Psoas muscle (tissue), 8 donors: Measurements from ENCODE around the gene MYH7. TPM values are rescaled to one million over a fixed set of nuclear protein-coding genes. Genes with fewer than 3 reads are reported as not detected.
"Not testable (repeated sequence)": the region's sequence is repeated elsewhere in the genome, so short reads cannot be mapped to it uniquely, and the experiment has no call there.

Experiments used
- ATAC-seq, 4 donors: fragments of 200-7000 bp; cut with Tn5 transposase; one replicate each; pipeline ENCODE4 v1.9.1; 2020; ENCODE audit warnings: moderate library complexity in 3 of 4, mild to moderate bottlenecking in 2 of 4
- DNase-seq, 2 donors: peaks; one replicate each; pipeline ENCODE4 v3.0.0-alpha.2; 2020
- H3K27ac ChIP-seq: fragments of 200-600 bp; one replicate; pipeline ENCODE4 v1.8.0; 2022
- H3K27me3 ChIP-seq, 3 donors: fragments of 200-600 bp in 1 of 3; one replicate each; pipeline versions ENCODE4 v1.6.1 to v1.8.0; 2013 to 2022; ENCODE audit warnings: low read length in 2 of 3, mild to moderate bottlenecking in 2 of 3, moderate library complexity in 1 of 3; ENCODE audit not compliant: insufficient read depth in 3 of 3
- H3K36me3 ChIP-seq, 2 donors: fragments of 200-600 bp in 1 of 2; one replicate each; pipeline versions ENCODE4 v1.6.1 to v1.8.0; 2013 to 2022; ENCODE audit warnings: low read depth in 1 of 2, mild to moderate bottlenecking in 1 of 2, moderate library complexity in 1 of 2; ENCODE audit not compliant: insufficient read depth in 1 of 2
- H3K4me1 ChIP-seq: fragments of 200-600 bp; one replicate; pipeline ENCODE4 v1.8.0; 2022
- H3K4me3 ChIP-seq: fragments of 200-600 bp; one replicate; pipeline ENCODE4 v1.8.0; 2022; ENCODE audit warnings: mild to moderate bottlenecking
- H3K9me3 ChIP-seq: fragments of 200-600 bp; one replicate; pipeline ENCODE4 v1.8.0; 2022
- WGBS, 3 donors: extraction: QIAGEN DNeasy Blood & Tissue Kit; methylation state at CpG; one replicate each; pipeline versions ENCODE4 v1.1.6 to v1.1.7; 2013; 5-methylcytosine and 5-hydroxymethylcytosine counted together
- intact Hi-C, 2 donors: fragments of 100-400 bp; cut with DNase I; formaldehyde crosslinking; loops; one replicate each; pipeline versions ENCODE4 v1.11.0 to v1.14.2; 2022
- polyA plus RNA-seq, 3 donors: library from polyadenylated mRNA; stranded (reverse); fragments of 200-250 nt; gene quantifications; one replicate each; pipeline ENCODE4 v1.2.3, GENCODE V29; 2013
- total RNA-seq, 4 donors: library from RNA; stranded (reverse); fragmentation: NEBNext Ultra II Directional in 2 of 4; extraction: Animal tissue kit (Norgen Biotek cat#: 25700) in 2 of 4; gene quantifications; one replicate each; pipeline versions ENCODE4 v1.2.1 to v1.2.4, GENCODE V29; 2021 to 2023
- TF ChIP-seq, protein P1 (sequence below): fragments of 200-600 bp; IDR thresholded peaks from one replicate; pipeline ENCODE4 v1.8.0; 2022; ENCODE audit warnings: antibody characterized with exemption
- donor health status: healthy with polysubstance abuse.
- donor health status: DM: no; HTN: no; CAD: no; lungs with moderate emphysema.
- donor health status: Bipolar disorder and iron deficiency.
- donor health status: healthy.
- donor health status: DM: yes; HTN: yes; CAD: no.
- donor health status: DM: no; HTN: no; CAD: no.
- donor health status: DM: no; HTN: no; CAD: no.
- donor health status: DM: yes; HTN: yes; CAD: no.

The MYH7 gene
- total and polyA plus RNA-seq, 7 donors: 1,035 to 15,830 (median 4,588) TPM

DNA sequence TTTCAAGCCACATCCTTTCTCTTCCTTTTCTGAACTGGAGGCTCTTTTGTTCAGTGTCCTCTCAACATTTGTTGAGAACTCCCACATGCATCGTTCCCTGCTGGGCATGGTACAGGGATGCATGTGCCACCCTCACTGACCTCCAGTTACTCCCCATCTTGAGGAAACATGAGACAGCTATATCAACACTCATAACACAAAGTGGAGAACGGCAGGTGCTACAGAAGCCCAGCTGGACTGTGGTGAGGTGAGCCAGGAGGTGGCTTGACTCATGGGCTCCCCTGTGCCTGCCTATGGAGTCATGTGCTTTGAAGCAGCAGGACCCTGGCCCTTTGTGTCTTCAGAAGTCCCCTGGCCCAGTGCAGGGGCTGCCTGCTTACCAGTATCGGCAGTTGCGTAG lies 37.1 kb downstream of the MYH7 start:
- no peak for DNase-seq
- intact Hi-C loops: no loop called here
- peaks cover 0 to 50% of the 10 kb centered on the region in 2 donors for H3K36me3 ChIP-seq

DNA sequence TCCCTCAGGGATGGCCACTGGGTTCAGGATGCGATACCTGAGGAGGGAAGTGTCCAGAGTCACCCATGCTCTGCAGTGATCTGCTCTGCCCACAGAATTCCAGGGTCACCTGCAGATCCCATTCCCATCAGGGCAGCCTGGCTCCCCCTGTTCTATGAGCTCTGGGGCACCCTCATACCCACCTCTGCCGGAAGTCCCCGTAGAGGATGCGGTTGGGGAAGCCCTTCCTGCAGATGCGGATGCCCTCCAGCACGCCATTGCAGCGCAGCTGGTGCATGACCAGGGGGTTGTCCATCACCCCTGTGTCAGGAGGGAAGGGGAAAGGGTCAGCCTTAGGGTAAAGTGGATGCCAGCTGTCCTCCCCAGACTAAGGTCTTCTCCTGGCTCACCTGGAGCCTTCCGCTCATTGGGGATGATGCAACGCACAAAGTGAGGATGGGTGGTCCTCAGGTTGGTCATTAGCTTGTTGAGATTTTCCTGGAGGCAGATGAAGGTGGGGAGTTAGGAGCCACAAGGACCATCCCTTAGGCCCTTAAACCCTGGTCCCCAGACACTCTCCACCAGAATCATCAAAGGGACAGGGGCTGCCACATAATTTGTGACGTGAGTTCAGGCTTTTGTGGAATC lies 38.6 kb downstream of the MYH7 start:
- Histone ChIP-seq H3K27me3 (no peaks in the 10 kb centered on the region), H3K4me1 (no peaks in the 10 kb centered on the region), H3K36me3 (peaks cover 0 to 59% of the 10 kb centered on the region in 2 donors), H3K27ac (no peak overlapping the region), H3K9me3 (no peaks in the 10 kb centered on the region), H3K4me3 (no peak overlapping the region)
- ATAC-seq: peak in 1 of 4 donors; percentile 1
- TF ChIP-seq, protein P1, sequence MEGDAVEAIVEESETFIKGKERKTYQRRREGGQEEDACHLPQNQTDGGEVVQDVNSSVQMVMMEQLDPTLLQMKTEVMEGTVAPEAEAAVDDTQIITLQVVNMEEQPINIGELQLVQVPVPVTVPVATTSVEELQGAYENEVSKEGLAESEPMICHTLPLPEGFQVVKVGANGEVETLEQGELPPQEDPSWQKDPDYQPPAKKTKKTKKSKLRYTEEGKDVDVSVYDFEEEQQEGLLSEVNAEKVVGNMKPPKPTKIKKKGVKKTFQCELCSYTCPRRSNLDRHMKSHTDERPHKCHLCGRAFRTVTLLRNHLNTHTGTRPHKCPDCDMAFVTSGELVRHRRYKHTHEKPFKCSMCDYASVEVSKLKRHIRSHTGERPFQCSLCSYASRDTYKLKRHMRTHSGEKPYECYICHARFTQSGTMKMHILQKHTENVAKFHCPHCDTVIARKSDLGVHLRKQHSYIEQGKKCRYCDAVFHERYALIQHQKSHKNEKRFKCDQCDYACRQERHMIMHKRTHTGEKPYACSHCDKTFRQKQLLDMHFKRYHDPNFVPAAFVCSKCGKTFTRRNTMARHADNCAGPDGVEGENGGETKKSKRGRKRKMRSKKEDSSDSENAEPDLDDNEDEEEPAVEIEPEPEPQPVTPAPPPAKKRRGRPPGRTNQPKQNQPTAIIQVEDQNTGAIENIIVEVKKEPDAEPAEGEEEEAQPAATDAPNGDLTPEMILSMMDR: no peak
- intact Hi-C loops: no loop called here
- 93 to 95% (median 94%) methylated on average over 10 of the region's 10 CpGs for whole genome bisulfite sequencing, 3 donors
- DNase-seq: no peak

More for the DNA sequence above, 37.1 kb downstream of the MYH7 start:
- H3K27ac ChIP-seq: peak overlapping the region; percentile 50
- H3K9me3 ChIP-seq: no peaks in the 10 kb centered on the region
- TF ChIP-seq, protein P1: no peak
- WGBS, 3 donors: 67 to 72% (median 71%) methylated on average over 4 of the region's 4 CpGs
- ATAC-seq: peak in 3 of 4 donors; percentile 9 to 44 (median 9)
- H3K4me1 ChIP-seq: no peaks in the 10 kb centered on the region
- no peak overlapping the region for H3K4me3 ChIP-seq
- no peaks in the 10 kb centered on the region for H3K27me3 ChIP-seq

DNA sequence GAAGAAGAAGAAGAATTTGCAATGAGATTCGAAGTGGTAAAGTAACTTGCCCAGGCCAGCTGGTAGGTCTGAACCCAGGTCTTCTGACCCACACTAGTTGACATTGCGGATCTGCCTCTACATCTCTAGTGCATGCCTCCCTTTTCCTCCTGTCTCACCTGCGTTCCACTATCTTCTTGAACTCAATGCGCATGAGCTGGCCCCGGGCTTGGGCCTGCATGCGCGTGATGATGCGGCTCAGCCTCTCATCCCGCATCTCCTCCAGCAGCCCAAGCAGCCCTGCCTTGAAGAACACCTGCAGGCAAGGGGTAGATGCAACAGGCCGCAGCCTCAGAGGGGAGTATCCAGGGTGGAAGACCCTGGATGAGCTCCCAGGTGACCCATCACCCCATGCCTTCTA lies 39.3 kb downstream of the MYH7 start:
- intact Hi-C loops: no loop called here
- no peak overlapping the region for H3K4me3 ChIP-seq
- TF ChIP-seq, protein P1: no peak
- H3K27me3 ChIP-seq: no peaks in the 10 kb centered on the region
- DNase-seq (peak in 1 of 2 donors; percentile 25), ATAC-seq (no peak)
- H3K4me1 ChIP-seq: no peaks in the 10 kb centered on the region
- 90 to 91% (median 91%) methylated on average over 10 of the region's 10 CpGs for WGBS, 3 donors
- H3K9me3 ChIP-seq: no peaks in the 10 kb centered on the region
- H3K27ac ChIP-seq: no peak overlapping the region
- peaks cover 0 to 64% of the 10 kb centered on the region in 2 donors for H3K36me3 ChIP-seq

DNA sequence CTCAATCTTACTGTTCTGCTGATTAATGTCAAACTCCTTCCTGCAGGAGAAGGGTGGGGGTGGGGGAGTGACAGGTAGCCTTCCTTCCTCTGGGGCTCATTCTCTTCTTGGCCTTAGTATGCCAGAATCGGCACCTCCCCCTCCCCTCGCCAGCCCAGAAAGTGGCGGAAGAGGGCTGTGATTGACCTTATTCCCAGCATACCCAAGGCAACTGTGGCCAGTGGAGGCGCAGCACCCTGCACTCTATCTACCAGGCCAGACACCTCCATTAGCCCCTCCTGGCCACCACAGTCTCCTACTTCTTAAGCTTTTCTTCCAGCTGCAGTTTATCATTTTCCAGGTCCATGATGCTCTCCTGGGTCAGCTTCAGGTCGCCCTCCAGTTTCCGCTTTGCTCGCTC lies 42.8 kb downstream of the MYH7 start:
- intact Hi-C loops: no loop called here
- no peaks in the 10 kb centered on the region for H3K9me3 ChIP-seq
- TF ChIP-seq, protein P1: no peak
- DNase-seq (no peak), ATAC-seq (no peak)
- 75 to 85% (median 78%) methylated on average over 7 of the region's 7 CpGs for WGBS, 3 donors
- no peak overlapping the region for H3K27ac ChIP-seq
- H3K36me3 ChIP-seq: peaks cover 2 to 72% of the 10 kb centered on the region in 2 donors
- no peak overlapping the region for H3K4me3 ChIP-seq
- H3K4me1 ChIP-seq: no peaks in the 10 kb centered on the region
- no peaks in the 10 kb centered on the region for H3K27me3 ChIP-seq

DNA sequence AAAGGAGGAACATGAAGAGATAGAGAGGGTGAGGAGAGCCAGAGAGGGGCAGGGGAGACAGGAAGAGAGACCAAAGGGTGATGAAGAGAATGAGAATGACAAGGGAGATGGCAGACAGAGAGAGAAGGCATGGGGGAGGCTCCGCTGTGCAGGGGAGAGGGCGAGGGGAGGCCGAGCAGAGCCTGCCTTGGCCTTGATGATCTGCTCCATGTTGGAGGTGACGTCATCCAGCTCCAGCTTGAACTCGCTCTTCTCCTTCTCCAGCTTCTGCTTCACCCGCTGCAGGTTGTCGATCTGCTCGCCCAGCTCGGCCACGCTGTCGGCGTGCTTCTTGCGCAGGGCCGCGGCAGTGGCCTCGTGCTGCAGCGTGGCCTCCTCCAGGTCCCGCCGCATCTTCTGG lies 45.6 kb downstream of the MYH7 start:
- H3K27me3 ChIP-seq, H3K4me1 ChIP-seq, H3K27ac ChIP-seq, intact Hi-C loops, ATAC-seq, DNase-seq, H3K4me3 ChIP-seq, H3K9me3 ChIP-seq: not testable (repeated sequence)
- WGBS, 3 donors: 83 to 91% methylated on average over 3 to 5 of the region's 19 CpGs; no CpG with 5 or more reads in 1 of the 3 donors
- H3K36me3 ChIP-seq: peaks cover 5 to 72% of the 10 kb centered on the region in 2 donors
